GM18502 (cell line): Measurements from ENCODE around the gene SHISAL1.

Source experiments
- ATAC-seq: cut with Tn5 transposase; IDR thresholded peaks from one replicate; pipeline ENCODE4 v1.9.1; 2021; ENCODE audit warnings: mild to moderate bottlenecking; ENCODE audit not compliant: unreplicated experiment, poor library complexity

SHISAL1 gene

DNA sequence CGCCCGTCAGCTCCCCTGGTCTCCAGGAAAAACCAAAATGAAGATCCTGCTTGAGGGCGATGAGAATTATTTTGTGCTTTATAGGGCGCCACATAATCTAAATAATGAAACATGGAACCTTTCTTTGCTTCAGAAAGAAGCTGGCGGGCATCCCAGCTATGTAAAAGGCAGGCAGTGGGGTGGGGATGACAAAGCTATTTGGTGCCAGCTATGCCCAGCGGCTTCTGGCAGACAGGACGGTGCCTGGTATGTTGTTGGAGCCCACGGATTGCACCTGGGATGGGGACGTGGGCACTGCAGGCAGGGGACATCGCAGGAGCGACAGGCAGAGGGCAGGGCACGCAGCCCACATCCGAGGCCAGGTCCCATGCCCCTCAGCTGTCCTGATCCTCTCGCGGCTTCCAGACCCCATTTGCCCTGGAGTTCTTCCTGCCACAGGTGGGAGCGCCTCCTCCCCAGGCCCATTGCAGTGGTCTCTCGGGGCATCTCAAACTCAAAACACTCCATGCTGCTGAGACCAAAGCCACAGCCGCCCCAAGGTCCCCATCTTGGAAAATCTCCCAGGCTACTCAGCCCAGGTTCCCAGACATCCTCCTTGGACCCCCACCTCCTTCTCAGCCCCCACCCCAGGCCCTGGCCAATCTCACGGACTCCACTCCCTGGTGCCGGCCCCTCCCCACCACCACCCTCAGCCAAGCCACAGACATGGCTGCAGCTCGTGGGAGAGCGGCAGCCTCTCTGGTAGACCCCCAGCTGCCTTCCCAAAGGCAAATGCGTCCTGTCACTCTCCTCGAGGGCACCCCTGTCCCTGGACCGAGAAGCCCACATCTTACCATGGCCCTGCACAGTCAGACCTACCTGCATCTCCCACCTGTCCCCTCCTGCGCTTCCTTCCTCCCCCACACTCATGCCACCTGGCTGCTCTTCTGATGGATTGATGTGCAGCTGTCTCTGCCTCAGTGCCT, 45.7 kb downstream of the SHISAL1 start:
- ATAC-seq = no peak

DNA sequence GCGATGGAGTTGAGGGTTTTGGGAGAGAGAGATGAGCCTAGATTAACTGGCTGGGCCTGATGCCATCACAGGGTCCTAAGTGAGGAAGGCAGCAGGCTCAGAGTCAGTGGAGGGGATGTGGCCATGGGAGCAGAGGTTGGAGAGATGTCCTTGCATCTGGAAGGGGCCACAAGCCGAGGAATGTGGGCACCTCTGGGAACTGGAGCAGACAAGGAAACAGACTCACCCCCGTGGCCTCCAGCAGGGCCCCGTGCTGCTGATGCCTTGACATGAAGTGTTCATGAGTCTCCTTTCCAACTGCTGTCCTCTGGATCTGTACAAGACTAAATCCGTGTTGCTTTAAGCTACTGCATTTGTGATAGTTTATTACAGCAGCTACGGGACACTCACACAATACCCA, 49.2 kb downstream of the SHISAL1 start:
- ATAC-seq = no peak

DNA sequence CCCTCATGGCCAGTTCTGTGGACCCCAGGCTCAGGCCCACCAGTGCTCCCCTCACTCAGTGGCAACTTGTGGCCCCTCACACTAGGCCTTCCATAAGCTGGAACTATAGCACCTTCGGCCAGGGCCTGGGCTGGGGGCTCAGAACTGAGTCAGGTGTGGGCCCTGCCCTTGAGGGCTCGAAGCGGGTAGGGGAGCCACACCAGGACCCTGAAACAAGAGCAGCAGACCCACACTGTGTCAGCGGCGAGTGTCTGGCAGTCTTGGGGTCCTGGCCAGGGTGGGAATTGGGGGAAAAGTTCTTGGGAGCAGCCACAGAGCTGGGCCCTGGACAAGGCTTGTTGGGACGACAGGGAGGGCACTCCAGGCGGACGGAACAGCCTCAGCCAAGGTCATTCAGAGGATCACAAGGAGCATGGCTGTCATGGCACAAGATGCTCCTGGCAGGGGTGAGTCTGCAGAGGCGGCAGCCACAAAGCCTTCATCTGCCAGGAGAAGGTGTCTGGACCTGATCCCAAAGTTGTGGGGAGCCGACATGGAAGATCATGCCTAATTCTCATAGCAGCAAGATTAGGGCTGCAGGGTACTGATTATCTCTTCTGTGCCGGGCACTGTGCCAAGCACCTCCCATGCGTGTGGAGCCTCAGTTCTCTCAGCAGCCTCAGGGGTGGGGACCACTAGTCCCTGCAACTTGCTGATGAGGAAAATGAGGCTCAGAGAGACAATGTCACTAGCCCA, 50.7 kb downstream of the SHISAL1 start:
- ATAC-seq = no peak

DNA sequence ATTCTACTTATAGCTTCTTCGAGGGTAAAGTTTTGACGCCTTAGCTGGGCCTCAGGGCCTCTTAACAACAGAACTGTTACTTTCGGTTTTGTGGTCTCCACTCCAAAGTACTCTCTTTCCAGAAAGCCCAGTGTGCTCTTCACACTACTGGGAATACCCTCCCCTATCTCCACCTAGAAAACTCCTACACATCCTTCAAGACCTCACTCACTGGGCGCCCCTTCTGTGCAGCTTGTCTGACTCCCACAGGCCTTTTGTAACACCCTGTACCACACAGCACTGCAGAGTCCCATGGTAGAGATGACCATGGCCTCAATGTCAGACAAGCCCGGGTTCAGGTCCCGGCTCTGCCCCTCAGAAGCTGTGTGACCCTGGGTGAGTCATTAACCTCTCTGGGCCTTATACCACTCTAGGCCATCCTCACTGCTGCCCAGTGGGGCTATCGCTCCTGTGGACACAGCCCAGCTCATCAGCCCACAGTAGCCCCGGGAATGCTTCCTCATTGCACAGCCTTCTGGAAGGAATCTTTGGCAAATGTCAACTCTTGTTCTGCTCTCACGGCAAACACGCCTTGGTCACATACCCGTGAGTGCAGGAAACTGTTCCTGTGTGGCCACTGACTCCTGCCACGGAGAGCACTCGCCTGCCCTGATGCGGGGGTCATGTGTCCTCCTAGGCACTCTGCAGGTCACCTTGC, 51.4 kb downstream of the SHISAL1 start:
- ATAC-seq = no peak

DNA sequence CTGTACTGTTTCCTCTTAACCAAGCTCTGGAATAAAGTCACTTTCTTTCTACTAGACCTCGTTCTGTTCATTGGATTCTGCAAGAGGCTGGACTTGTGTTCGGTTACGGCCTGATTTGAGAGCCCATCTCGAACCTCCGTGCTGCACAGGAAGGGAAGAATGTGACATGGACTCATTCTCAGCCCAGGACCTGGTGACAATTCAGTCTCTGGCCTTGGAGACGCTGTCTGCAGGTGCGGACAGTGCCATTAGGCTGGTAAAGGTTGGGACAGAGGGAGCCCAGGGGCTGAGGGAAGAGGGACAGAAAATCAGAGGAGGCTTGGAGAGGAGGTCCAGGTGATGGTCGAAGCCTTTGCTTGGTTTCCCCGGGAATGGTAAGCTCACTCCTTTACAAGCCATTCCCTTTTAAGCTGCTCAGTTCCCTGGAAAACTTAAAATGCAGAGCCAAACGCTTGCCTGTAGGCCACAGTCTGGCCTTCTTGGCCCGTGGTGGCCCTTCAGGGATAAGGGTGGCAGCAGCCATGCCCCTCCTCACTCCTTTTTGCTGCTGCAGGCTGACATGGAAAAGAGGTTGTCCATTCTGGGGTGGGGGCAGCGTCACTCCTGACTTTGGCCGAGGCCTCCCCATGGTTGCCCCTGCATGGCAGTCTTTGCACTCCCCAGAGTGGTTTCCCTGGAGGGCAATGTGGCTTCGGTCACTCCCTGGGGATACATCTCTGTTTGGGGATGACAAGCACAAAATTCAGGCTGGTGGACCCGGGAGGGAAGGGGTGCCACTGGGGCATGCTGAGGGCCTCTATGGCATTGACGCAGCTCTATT, 52.3 kb downstream of the SHISAL1 start:
- ATAC-seq = no peak

DNA sequence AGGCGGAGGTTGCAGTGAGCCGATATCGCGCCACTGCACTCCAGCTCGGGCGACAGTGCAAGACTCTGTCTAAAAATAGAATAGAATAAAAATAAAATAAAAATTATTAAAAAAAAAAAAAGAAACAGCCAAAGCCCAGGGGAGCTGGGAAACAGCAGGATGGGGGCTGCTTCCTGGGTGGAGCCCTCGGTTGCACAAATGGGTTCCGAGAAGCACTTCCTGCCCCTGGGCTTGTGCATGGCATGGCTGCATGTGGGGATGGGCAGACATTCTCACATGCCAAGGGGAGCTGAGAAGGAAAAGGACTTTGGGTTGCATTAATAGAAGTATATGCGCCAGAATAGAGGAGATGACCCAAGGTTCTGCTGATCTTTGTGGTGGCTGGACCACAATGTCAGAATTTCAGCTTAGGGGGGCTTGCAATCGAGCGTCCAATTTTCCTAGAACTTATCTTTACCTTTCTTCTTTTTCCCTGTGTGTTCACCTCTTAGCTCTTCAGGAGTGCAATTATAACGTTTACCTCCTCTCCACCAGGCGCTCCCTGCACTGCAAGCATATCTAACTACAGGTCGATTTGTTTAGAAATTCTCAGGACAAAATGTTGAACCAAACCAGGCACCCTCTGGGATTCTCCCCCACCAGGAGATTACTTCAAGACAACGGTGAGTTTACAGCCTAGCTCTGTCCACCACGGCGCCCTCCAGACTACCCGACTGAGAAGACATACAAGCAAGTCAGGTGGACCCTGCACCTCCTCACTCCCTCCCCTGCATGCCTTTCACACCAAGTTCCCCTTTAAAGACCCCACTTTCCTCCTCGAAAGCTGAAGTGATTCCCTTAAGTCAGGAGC, 53.2 kb downstream of the SHISAL1 start:
- ATAC-seq = no peak

DNA sequence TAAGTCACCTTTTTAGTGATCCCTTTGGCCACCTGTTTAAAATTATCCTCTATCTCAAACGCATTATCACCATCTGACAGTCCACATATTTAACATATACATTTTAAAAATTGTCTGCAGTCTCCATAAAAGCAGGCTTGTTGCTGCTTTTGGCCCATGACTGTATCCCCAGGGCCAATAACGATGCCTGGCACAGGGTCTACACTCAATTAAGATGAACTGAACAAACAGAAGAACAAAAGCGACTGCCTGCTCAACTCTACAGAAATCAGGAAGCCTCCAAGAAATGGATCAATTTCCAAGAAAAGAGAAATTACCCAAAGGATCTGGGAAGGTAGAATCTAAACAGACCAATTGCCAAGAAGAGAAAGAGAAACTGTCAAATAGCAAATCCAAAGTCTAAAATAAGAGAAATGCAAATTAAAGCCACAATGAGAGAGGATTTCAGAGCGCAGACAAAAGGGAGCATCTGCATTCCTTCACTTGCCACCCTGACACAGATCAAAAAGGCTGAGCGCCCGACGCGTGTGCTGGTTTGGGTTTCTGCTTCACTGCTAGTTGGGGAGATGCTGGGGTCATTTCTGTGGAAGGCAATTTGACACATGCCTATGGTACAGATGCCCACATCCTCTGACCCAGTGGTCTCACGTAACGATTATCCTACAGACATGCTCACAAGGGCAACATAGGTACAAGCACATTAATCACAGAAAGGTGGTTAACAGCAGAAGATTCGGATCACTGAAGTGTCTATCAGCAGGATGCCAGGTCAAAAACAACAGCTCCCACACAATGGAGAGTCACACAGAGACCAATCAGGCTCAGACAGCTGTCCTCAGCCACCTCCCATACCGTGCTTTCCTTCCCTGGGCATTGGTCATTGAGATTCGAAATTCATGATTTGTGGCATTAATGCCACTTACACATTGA, 55.9 kb downstream of the SHISAL1 start:
- no peak for ATAC-seq

DNA sequence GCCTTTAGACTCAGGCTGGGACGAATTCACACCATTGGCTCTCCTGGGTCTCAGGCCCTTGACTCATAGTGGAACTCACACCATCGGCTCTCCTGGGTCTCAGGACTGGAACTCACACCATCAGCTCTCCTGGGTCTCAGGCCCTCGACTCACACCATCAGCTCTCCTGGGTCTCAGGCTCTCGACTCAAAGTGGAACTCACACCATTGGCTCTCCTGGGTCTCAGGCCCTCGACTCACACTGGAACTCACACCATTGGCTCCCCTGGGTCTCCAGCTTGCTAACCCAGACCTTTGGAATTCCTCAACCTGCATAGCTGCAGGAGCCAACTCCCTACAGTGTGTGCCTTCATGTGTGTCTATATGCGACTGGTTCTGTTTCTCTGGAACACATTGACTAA, 56.7 kb downstream of the SHISAL1 start:
- no peak for ATAC-seq

DNA sequence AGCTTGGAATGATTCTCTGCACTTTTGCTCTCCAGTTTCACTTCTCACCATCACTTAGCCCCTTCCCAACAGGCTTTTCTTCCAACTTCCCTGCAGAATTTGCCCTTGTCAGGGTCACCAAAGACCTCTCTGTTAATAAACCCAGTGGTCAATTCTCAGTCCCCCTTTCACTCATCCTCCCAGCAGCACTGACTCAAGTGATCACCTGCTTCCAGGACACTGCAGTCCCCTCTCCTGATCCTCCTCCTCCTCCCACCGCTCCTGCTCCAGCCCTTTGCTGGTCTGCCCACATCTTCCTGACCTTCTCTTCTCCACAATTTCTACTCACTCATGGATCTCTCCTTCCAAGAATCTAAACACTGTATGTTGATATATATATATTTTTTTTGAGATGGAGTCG, 57.9 kb downstream of the SHISAL1 start:
- ATAC-seq = no peak

DNA sequence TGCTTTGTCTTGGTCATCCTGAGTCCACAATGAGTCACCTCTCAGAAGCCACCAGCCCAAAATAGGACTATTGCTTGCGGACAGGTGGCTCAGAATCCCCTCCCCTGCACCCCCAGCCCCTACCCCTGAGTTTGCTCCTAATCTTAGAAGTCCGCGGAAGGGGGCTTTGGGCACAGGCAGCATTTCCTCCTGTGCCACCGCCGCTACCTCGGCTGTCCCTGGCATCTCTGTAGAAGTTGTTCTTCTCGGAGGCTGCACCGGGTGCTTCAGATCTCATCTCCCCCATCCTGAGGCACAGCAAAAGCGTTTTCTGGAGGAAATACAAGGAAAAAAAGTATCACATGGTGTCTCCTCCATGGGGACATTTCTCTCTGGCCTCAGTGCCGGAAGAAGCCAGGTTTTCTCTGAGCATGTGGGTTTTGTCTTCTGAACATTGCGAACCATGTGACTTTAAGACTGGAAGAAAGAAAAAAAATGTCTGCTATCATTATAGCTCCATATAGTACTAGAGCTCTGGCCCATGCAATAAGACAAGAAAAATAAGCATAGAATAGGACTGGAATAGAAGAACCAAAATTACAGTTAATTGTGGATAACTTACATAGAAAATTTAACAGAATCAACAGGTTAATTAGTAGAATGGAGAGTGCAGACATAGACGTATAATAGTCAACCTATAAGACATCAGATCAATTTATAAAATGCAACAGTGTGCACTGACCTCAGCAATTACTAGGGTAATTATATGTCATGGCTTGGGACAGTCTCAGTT, 63.2 kb downstream of the SHISAL1 start:
- no peak for ATAC-seq

DNA sequence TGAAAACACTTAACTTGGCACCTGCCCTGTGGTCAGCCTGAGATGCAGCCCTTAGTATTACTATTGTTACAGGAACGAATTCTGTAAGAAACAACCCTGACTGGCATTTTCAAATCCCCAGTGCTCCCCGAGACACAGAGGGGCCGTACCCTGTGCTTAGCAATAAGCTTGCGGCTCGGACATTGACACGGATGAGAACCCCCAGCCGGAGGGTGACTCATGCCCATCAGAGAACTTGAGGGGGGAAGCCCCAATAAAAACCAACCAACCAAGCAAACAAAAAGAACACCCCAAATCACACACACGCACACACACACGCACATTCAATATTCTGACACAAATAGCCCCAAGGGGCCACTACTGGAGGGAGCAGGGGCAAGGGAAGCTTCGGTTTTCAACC, 63.8 kb downstream of the SHISAL1 start:
- no peak for ATAC-seq

DNA sequence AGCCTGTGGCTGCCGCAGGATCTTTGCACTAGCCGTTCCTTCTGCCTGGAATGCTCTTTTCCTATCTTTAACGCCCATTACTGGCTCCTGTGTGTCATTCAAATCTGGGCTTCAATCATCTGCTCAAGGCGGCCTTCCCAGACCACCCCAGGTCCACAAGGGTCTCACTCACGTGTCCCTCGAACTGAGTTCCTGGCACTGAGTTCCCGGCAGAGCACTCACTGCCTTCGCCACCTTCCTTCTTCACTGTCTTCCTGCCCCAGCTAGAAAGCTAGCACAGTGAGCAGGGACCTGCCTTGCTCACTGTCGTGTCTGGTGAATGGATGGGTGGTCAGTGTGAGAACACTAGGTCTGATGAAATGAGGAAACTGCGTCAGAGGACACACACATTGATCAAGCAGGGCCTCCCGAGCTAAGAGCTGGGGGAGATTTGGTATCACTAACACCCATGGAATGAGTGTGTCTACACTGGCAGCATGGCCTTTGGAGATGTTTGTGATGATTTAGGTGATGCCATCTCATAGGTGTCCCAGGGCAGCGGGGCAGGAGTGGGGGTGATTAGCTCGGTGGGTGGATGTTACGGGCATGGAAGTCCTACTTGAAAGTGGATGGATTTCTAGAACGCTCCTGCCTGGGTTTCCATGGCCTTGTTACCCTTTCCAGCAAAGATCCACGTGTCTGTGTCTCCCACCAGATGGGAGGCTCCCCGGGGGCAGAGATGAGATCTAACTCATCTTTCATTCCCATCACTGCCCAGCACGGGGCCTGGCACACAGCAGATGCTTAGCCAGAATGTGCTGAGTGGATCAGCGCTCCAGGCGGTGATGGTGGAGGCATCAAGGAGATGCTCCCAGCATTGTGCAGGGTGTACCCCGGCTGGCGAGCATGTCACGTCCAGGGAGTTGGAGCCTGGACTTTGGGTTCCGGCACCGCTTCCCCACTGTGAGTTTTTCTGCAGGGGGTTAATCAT, 64.5 kb downstream of the SHISAL1 start:
- no peak for ATAC-seq

DNA sequence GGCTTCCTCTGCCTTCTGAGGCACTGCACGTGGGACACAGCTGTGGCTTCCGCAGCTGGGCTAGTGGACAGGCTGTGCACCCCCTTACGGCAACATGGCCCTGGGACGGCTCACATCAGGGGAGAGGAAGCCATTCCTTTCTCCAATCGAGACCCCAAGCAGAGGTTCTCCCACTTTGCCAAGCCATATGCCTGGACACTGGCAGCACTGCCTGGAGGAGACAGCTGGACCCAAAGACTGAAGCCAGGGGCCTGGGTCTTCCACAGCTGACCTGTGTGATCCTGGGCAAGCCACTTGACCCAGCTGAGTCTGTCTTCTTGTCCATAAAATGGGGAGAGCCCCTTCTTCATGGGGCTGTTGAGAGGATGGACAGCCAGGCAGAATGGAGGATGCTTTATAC, 65.4 kb downstream of the SHISAL1 start:
- ATAC-seq = no peak

DNA sequence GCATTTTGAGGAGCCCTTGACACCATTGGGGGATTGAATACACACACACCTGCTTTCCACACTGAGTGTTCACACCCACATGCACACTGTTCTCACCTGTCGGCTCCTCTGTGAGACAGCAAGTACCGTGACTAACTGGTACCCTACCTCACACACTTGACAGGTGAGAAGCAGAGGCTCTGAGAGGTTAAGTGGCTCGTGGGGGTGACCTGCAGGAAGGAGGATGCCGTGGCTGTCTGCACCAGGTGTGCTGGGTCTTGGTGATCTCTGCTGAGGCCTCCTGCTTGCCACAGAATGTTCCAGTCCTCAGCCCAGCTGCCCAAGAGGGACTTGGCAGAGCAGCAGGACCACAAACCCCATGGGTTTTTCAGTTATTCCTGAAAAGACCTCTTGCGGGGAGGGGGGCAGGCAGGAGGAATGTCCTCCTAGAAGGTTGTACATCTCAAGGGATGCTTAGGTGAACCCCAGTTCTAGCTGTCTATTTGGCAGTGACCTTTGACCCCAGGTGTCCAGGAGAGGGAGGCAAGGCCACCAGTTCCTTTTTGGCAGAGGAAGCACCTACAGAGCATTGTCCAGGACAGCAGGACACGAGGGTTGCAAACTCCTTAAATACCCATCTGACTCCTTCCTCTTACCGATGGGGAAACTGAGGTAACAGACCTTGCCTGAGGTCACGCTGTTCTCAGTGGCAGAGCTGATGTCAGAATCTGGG, 66.0 kb downstream of the SHISAL1 start:
- ATAC-seq = no peak

DNA sequence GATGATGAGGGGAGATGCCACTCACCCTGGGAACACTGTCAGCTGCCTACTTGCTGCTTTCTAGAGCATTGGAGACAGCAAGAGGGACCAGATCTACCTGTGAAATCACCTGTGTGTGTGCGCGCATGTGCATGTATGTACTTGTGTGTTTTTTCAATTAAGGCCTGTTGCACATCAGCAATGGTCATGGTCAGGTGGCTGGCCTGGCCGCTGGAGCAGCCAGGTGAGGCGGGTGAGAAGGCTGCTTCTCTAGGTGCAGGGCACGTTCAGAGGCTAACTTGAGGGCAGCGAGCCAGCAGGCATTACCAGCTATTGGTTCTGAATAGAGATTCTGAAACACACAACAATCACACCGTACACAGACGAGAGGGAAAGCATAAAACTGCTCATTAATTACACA, 66.9 kb downstream of the SHISAL1 start:
- no peak for ATAC-seq

DNA sequence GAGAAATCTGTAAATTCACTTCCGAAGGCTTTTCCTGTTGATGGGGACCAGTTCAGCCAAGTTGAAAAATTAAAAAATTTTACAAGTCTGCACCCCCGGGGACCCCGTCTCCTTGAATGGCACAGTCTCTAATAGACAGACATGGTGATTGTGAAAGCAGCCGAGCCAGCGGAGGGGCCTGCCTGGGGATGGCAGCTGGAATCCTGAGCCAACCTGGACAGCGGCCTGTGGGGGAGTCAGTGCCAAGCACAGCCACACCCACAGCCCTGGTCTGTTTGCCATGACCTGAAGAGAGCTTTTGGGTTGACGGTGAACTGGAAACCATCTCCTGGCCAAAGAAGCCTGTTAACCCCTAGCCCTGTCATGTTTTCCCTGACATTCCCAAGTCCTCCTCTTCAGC, 67.3 kb downstream of the SHISAL1 start:
- no peak for ATAC-seq
